IMR-90 (cell line): ENCODE measurements around the gene CABS1. TPM values are rescaled to one million over a fixed set of nuclear protein-coding genes. Genes with fewer than 3 reads are reported as not detected.

Experiments used
- ATAC-seq: fragments of 200-7000 bp; cut with Tn5 transposase; 2 replicates; pipeline ENCODE4 v1.9.1; 2020; ENCODE audit warnings: low read depth, mild to moderate bottlenecking, moderate library complexity
- BruUV-seq: library from RNA; stranded (reverse); fragments of 400-500 nt; replicated peaks from 2 replicates; lab custom pipeline; 2021; lab: Mats Ljungman, UMichigan
- CTCF ChIA-PET: fragments of 300-600 bp; formaldehyde crosslinking; extraction: SDS; loops from one replicate; lab custom pipeline; 2021; ENCODE audit warnings: antibody characterized with exemption; lab: Yijun Ruan, JAX
- POLR2A ChIA-PET: fragments of 300-600 bp; sonication (Branson Sonifier 250); formaldehyde crosslinking; loops from one replicate; lab custom pipeline; 2022; ENCODE audit warnings: antibody characterized with exemption; ENCODE audit not compliant: unreplicated experiment; lab: Charles Lee
- DNase-seq: peaks from one replicate; pipeline ENCODE4 v3.0.0; 2013
- H2AFZ ChIP-seq: replicated peaks from 2 replicates; pipeline ENCODE3; 2013; ENCODE audit warnings: low read length, mild to moderate bottlenecking; ENCODE audit not compliant: poor library complexity
- H2AK5ac ChIP-seq: 2 replicates; pipeline ENCODE4 v1.6.1; 2013; ENCODE audit warnings: low read depth, low read length, inconsistent platforms
- H2AK9ac ChIP-seq: replicated peaks from 2 replicates; pipeline ENCODE3; 2013; ENCODE audit warnings: mild to moderate bottlenecking, low read depth, low read length, moderate library complexity; ENCODE audit not compliant: poor library complexity
- H2BK120ac ChIP-seq: 2 replicates; pipeline ENCODE4 v1.6.1; 2013; ENCODE audit warnings: low read depth, low read length, inconsistent platforms
- H2BK15ac ChIP-seq: 3 replicates; pipeline ENCODE4 v1.6.1; 2013; ENCODE audit warnings: low read depth, low read length, inconsistent platforms
- H2BK20ac ChIP-seq: 2 replicates; pipeline ENCODE4 v1.6.1; 2013; ENCODE audit warnings: low read depth, mild to moderate bottlenecking, inconsistent platforms, low read length, moderate library complexity
- H2BK5ac ChIP-seq: 2 replicates; pipeline ENCODE4 v1.6.1; 2013; ENCODE audit warnings: mild to moderate bottlenecking, low read depth, low read length, inconsistent platforms; ENCODE audit not compliant: poor library complexity, severe bottlenecking
- H3K14ac ChIP-seq: replicated peaks from 2 replicates; pipeline ENCODE4 v1.6.1; 2013; ENCODE audit warnings: low read depth, low read length, inconsistent platforms
- H3K18ac ChIP-seq: 2 replicates; pipeline ENCODE4 v1.6.1; 2013; ENCODE audit warnings: low read depth, low read length, control low read depth
- H3K23ac ChIP-seq: 2 replicates; pipeline ENCODE4 v1.6.1; 2013; ENCODE audit warnings: low read depth, low read length, inconsistent platforms
- H3K27ac ChIP-seq: 2 replicates; pipeline ENCODE4 v1.5.1; 2013; ENCODE audit warnings: mild to moderate bottlenecking, control low read depth, low read length; ENCODE audit not compliant: insufficient read depth
- H3K27me3 ChIP-seq: 2 replicates; pipeline ENCODE4 v1.6.1; 2013; ENCODE audit warnings: low read length; ENCODE audit not compliant: control insufficient read depth, insufficient read depth
- H3K36me3 ChIP-seq: 2 replicates; pipeline ENCODE4 v1.6.1; 2013; ENCODE audit warnings: low read length, mixed read lengths; ENCODE audit not compliant: control insufficient read depth, insufficient read depth
- H3K4ac ChIP-seq: 2 replicates; pipeline ENCODE4 v1.6.1; 2013; ENCODE audit warnings: low read depth, low read length, inconsistent platforms
- H3K4me1 ChIP-seq: 2 replicates; pipeline ENCODE4 v1.6.1; 2013; ENCODE audit warnings: low read length, mixed read lengths; ENCODE audit not compliant: control insufficient read depth, insufficient read depth
- H3K4me2 ChIP-seq: 2 replicates; pipeline ENCODE4 v1.6.1; 2013; ENCODE audit warnings: low read depth, mild to moderate bottlenecking, control low read depth, low read length, moderate library complexity
- H3K4me3 ChIP-seq: 2 replicates; pipeline ENCODE4 v1.5.1; 2013; ENCODE audit warnings: low read depth, mild to moderate bottlenecking, control low read depth, low read length, moderate library complexity; ENCODE audit not compliant: insufficient read depth
- H3K56ac ChIP-seq: 2 replicates; pipeline ENCODE4 v1.6.1; 2013; ENCODE audit warnings: low read length, inconsistent platforms; ENCODE audit not compliant: insufficient read depth; ENCODE audit errors: extremely low read depth
- H3K79me1 ChIP-seq, 2 experiments: 2 replicates each; pipeline ENCODE4 v1.6.1; 2013; ENCODE audit warnings: low read length in 2 of 2, inconsistent platforms in 1 of 2, low read depth in 1 of 2
- H3K9ac ChIP-seq: 2 replicates; pipeline ENCODE4 v1.6.1; 2013; ENCODE audit warnings: low read depth, low read length, control low read depth
- H3K9me1 ChIP-seq: 2 replicates; pipeline ENCODE4 v1.6.1; 2013; ENCODE audit warnings: low read length, inconsistent platforms; ENCODE audit not compliant: insufficient read depth
- H3K9me3 ChIP-seq: 2 replicates; pipeline ENCODE4 v1.6.1; 2013; ENCODE audit warnings: low read length; ENCODE audit not compliant: control insufficient read depth, insufficient read depth
- H4K20me1 ChIP-seq: 2 replicates; pipeline ENCODE4 v1.6.1; 2013; ENCODE audit warnings: low read length, inconsistent platforms; ENCODE audit not compliant: insufficient read depth
- H4K5ac ChIP-seq: 2 replicates; pipeline ENCODE4 v1.6.1; 2013; ENCODE audit warnings: mild to moderate bottlenecking, low read depth, low read length, control low read depth
- H4K8ac ChIP-seq, 2 experiments: 2 replicates each; pipeline ENCODE4 v1.6.1; 2013; ENCODE audit warnings: low read depth in 2 of 2, low read length in 2 of 2, control low read depth in 1 of 2, inconsistent platforms in 1 of 2
- H4K91ac ChIP-seq: 2 replicates; pipeline ENCODE4 v1.6.1; 2013; ENCODE audit warnings: low read depth, low read length, inconsistent platforms; ENCODE audit not compliant: insufficient read depth
- BHLHE40 ChIP-seq: fragments of 150-350 bp; IDR thresholded peaks from 2 replicates; pipeline ENCODE4 v1.6.1; 2016; ENCODE audit warnings: mild to moderate bottlenecking, low read depth, low read length
- CEBPB ChIP-seq: IDR thresholded peaks from 2 replicates; pipeline ENCODE4 v1.6.1; 2012; ENCODE audit warnings: low read depth, low read length, improper control_type of control experiment
- CHD1 ChIP-seq: IDR thresholded peaks from 2 replicates; pipeline ENCODE4 v1.6.1; 2012; ENCODE audit warnings: low read depth, low read length, improper control_type of control experiment
- CTCF ChIP-seq: conservative IDR thresholded peaks from 2 replicates; pipeline ENCODE4 v1.5.1; 2012; ENCODE audit warnings: mild to moderate bottlenecking, low read depth, low read length, improper control_type of control experiment
- FOS ChIP-seq: fragments of 150-350 bp; IDR thresholded peaks from 2 replicates; pipeline ENCODE4 v1.6.1; 2016; ENCODE audit warnings: low read depth, low read length
- MAZ ChIP-seq: IDR thresholded peaks from 2 replicates; pipeline ENCODE4 v1.6.1; 2012; ENCODE audit warnings: low read depth, mild to moderate bottlenecking, low read length, improper control_type of control experiment, moderate library complexity, borderline replicate concordance
- NFE2L2 ChIP-seq: fragments of 150-350 bp; IDR thresholded peaks from 2 replicates; pipeline ENCODE4 v1.6.1; 2016; ENCODE audit warnings: low read depth, mild to moderate bottlenecking, low read length
- RAD21 ChIP-seq: IDR thresholded peaks from 2 replicates; pipeline ENCODE4 v1.6.1; 2012; ENCODE audit warnings: low read length, improper control_type of control experiment
- RCOR1 ChIP-seq: IDR thresholded peaks from 2 replicates; pipeline ENCODE4 v1.6.1; 2012; ENCODE audit warnings: mild to moderate bottlenecking, low read length, improper control_type of control experiment; ENCODE audit not compliant: insufficient replicate concordance
- RFX5 ChIP-seq: IDR thresholded peaks from 2 replicates; pipeline ENCODE4 v1.8.0; 2012; ENCODE audit warnings: low read depth, mild to moderate bottlenecking, low read length, moderate library complexity
- USF2 ChIP-seq: fragments of 150-350 bp; IDR thresholded peaks from 2 replicates; pipeline ENCODE4 v1.6.1; 2017; ENCODE audit warnings: mild to moderate bottlenecking, antibody characterized with exemption, low read length, low read depth
- WGBS, 2 experiments: methylation state at CpG; one replicate each; pipeline versions ENCODE4 v1.1.5 to v1.1.7; 2013; ENCODE audit warnings: missing lambda C conversion rate in 2 of 2; ENCODE audit not compliant: insufficient read length in 1 of 2; ENCODE audit errors: extremely low coverage in 2 of 2; 5-methylcytosine and 5-hydroxymethylcytosine counted together
- dilution Hi-C: fragments of 300-500 bp; cut with HindIII; formaldehyde crosslinking; loops from one replicate; pipeline ENCODE4 v1.14.3; 2018; ENCODE audit warnings: low sequenced_read_pairs; ENCODE audit not compliant: unreplicated experiment
- in situ Hi-C: fragments of 300-500 bp; cut with MboI; formaldehyde crosslinking; loops from 3 replicates; pipeline ENCODE4 v1.14.3; 2019; ENCODE audit warnings: low sequenced_read_pairs, inconsistent platforms, mixed read lengths
- intact Hi-C: fragments of 100-400 bp; cut with micrococcal nuclease; formaldehyde crosslinking; loops from 2 replicates; pipeline ENCODE4 v1.10.0; 2022
- polyA plus RNA-seq, 3 experiments: library from polyadenylated mRNA; depleted of rRNA; stranded (reverse); fragments of >200 nt; gene quantifications; 2 replicates each; pipeline ENCODE4 v1.2.3, GENCODE V29; 2012; ENCODE audit warnings: low replicate concordance in 1 of 3
- total RNA-seq: library from RNA; depleted of rRNA; stranded (reverse); fragments of >200 nt; gene quantifications from 2 replicates; pipeline ENCODE4 v1.2.3, GENCODE V29; 2012
- TF ChIP-seq, protein P1 (sequence below): fragments of 150-350 bp; IDR thresholded peaks from 2 replicates; pipeline ENCODE4 v1.6.1; 2016; ENCODE audit warnings: low read depth, mild to moderate bottlenecking, low read length, moderate library complexity, borderline replicate concordance

The CABS1 gene
- total and polyA plus RNA-seq, 2 of the 4 experiments (the other 2 are of a cell fraction), result not detected

DNA sequence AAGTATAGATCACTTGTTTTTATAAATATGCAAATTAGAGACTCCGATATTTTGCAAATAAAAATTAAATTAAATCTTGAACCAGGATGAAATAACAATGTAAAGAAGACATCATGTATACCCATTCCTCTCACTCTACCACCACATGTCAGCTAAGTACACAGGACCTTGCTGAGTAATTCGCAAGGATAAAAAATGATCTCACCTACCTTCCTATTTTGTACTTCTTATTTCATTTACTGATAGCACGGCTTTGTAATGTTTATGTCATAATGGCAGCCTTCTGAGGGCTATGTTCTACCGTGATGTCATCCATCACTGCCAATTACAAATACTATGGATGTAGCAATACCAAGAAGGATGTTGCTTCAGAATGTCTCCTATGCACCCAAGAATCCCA is 37.2 kb downstream of the CABS1 start:
- H2AFZ ChIP-seq, result no peak overlapping the region
- POLR2A ChIA-PET, result no interaction called here
- DNase-seq (no peak), ATAC-seq (no peak)
- H4K91ac ChIP-seq, result no peak overlapping the region
- H2BK15ac ChIP-seq, result no peak overlapping the region
- no CpG with 5 or more reads among the region's 4 CpGs for WGBS, 2 experiments
- H3K4ac ChIP-seq, result no peak overlapping the region
- no peak overlapping the region for H3K23ac ChIP-seq
- no peak overlapping the region for H4K8ac ChIP-seq
- H3K4me1 ChIP-seq, result no peaks in the 10 kb centered on the region
- no peak for TF ChIP-seq MAZ
- TF ChIP-seq, protein P1, sequence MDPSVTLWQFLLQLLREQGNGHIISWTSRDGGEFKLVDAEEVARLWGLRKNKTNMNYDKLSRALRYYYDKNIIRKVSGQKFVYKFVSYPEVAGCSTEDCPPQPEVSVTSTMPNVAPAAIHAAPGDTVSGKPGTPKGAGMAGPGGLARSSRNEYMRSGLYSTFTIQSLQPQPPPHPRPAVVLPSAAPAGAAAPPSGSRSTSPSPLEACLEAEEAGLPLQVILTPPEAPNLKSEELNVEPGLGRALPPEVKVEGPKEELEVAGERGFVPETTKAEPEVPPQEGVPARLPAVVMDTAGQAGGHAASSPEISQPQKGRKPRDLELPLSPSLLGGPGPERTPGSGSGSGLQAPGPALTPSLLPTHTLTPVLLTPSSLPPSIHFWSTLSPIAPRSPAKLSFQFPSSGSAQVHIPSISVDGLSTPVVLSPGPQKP, result no peak
- no peak for TF ChIP-seq NFE2L2
- no peak for TF ChIP-seq RAD21
- no peak for TF ChIP-seq RCOR1
- no peak for TF ChIP-seq USF2
- no peak for TF ChIP-seq CHD1
- no peak for TF ChIP-seq RFX5
- TF ChIP-seq FOS, result no peak
- TF ChIP-seq BHLHE40, result no peak
- no peak for TF ChIP-seq CEBPB
- TF ChIP-seq CTCF, result no peak
- H3K4me2 ChIP-seq, result no peak overlapping the region
- intact Hi-C loops, result no loop called here
- BruUV-seq, result no TSS peak
- no peak overlapping the region for H2AK5ac ChIP-seq
- in situ Hi-C loops, result no loop called here
- no peak overlapping the region for H2AK9ac ChIP-seq
- no peak overlapping the region for H2BK5ac ChIP-seq
- H3K9me3 ChIP-seq, result no peaks in the 10 kb centered on the region
- H3K27me3 ChIP-seq, result no peaks in the 10 kb centered on the region
- no peak overlapping the region for H3K56ac ChIP-seq
- no peak overlapping the region for H2BK120ac ChIP-seq
- H2BK20ac ChIP-seq, result no peak overlapping the region
- CTCF ChIA-PET, result no interaction called here
- no peak overlapping the region for H3K14ac ChIP-seq
- H3K79me1 ChIP-seq, result no peaks in the 10 kb centered on the region
- H3K4me3 ChIP-seq, result no peak overlapping the region
- H3K9me1 ChIP-seq, result no peaks in the 10 kb centered on the region
- H4K5ac ChIP-seq, result no peak overlapping the region
- no peak overlapping the region for H3K9ac ChIP-seq
- no peaks in the 10 kb centered on the region for H3K36me3 ChIP-seq
- no peak overlapping the region for H3K27ac ChIP-seq
- no peaks in the 10 kb centered on the region for H4K20me1 ChIP-seq
- dilution Hi-C loops, result no loop called here
- H3K18ac ChIP-seq, result no peak overlapping the region
